Retinal pigment epithelial cell (primary cell): ENCODE measurements around the gene SUFU.

ENCODE experiments used
- DNase-seq: peaks from one replicate; pipeline ENCODE4 v3.0.0-alpha.2; 2010; ENCODE audit warnings: low read depth
- H3K4me3 ChIP-seq: 2 replicates; pipeline ENCODE4 v1.5.1; 2011; ENCODE audit warnings: mild to moderate bottlenecking, low read length, control low read depth, moderate library complexity
- TF ChIP-seq, protein P1 (sequence below): conservative IDR thresholded peaks from 2 replicates; pipeline ENCODE4 v1.5.1; 2011; ENCODE audit warnings: low read depth, low read length, control low read depth, inconsistent platforms

The SUFU gene

GRCh38 chr10:102624751-102625645 is 121.2 kb downstream of the SUFU start:
- DNase-seq, result no peak
- TF ChIP-seq, protein P1, sequence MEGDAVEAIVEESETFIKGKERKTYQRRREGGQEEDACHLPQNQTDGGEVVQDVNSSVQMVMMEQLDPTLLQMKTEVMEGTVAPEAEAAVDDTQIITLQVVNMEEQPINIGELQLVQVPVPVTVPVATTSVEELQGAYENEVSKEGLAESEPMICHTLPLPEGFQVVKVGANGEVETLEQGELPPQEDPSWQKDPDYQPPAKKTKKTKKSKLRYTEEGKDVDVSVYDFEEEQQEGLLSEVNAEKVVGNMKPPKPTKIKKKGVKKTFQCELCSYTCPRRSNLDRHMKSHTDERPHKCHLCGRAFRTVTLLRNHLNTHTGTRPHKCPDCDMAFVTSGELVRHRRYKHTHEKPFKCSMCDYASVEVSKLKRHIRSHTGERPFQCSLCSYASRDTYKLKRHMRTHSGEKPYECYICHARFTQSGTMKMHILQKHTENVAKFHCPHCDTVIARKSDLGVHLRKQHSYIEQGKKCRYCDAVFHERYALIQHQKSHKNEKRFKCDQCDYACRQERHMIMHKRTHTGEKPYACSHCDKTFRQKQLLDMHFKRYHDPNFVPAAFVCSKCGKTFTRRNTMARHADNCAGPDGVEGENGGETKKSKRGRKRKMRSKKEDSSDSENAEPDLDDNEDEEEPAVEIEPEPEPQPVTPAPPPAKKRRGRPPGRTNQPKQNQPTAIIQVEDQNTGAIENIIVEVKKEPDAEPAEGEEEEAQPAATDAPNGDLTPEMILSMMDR, result no peak
- no peak overlapping the region for H3K4me3 ChIP-seq

- TF ChIP-seq, protein P1, result no peak
- DNase-seq, result no peak
- H3K4me3 ChIP-seq, result no peak overlapping the region
These were observed 122.4 kb downstream of the SUFU start for GRCh38 chr10:102626026-102626685.

DNA sequence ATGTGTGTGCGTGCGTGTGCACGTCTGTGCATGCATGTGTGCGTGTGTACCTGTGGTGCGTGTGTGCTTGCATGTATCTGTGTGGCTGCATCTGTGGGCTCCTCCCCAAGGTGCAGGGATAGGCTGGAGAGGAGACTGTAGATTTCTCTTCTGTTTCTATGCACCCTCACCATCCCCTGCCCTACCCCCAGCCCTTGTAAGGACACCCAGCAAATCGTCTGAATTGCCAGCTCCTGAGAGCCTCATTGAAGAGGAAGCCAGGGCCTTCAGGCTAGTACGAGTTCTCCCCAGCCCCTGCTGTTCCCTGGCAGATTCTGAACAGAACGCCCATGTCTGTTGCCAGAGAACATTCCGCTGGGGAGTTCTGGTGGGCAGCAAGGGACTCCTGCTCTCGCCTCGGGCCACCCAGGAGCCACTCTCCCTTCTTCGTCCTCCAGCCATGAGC is 123.5 kb downstream of the SUFU start:
- TF ChIP-seq, protein P1, result no peak
- no peak for DNase-seq
- no peak overlapping the region for H3K4me3 ChIP-seq

GRCh38 chr10:102627736-102628293 is 124.0 kb downstream of the SUFU start:
- TF ChIP-seq, protein P1, result no peak
- H3K4me3 ChIP-seq, result no peak overlapping the region
- DNase-seq, result no peak

- DNase-seq, result no peak
- no peak overlapping the region for H3K4me3 ChIP-seq
- TF ChIP-seq, protein P1, result peak; percentile 25
These were observed 124.7 kb downstream of the SUFU start for GRCh38 chr10:102628451-102628911.

DNA sequence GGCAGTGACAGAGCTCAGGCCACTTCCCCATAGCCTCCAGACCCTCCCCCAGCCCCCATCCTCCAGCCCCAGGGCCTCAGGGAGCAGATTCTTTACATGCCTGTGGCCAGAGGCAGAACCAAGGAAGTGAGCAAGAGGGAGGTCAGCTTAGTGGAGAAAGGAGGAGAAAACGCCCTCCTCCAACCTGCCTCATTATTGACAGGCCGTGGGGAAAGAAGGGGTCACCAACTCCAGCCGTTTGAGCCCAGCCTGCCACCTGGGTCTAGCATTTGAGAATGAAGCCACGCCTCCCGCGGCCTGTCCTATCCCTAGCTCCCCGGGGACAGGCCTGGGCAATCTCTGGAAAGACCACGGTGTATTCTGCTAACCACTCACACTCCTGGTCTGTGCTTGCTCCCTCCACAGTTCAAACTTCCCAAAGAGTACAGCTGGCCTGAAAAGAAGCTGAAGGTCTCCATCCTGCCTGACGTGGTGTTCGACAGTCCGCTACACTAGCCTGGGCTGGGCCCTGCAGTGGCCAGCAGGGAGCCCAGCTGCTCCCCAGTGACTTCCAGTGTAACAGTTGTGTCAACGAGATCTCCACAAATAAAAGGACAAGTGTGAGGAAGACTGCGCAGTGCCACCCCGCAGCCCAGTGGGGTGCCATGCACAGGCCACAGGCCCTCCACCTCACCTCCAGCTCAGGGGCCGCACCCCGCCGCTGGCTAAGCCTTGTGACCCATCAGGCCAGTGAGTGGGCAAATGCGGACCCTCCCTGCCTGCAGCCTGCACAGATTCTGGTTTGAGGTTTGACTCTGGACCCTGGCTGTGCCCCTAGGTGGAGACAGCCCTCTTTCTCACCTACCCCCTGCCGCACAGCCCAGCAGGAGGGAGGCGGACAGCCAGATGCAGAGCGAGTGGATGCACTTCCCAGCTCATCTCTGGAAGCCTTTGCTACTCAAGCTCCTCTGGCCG is 126.2 kb downstream of the SUFU start:
- TF ChIP-seq, protein P1, result no peak
- no peak overlapping the region for H3K4me3 ChIP-seq
- DNase-seq, result peak; percentile 85
